Measurements from ENCODE around the gene ZNF699.

- TF ChIP-seq CTCF (IDR thresholded peaks at IDR 0.05) (no peak), POLR2A (IDR thresholded peaks at IDR 0.05) (no peak)
Measured at GRCh38 chr19:9323557-9323918, 13.9 kb upstream of the ZNF699 start.
